AG04449 (cell line): Measurements from ENCODE around the gene ABLIM1.

ENCODE experiments used
- CTCF ChIA-PET: fragments of 350-600 bp; formaldehyde crosslinking; extraction: SDS; loops from one replicate; lab custom pipeline; 2021; ENCODE audit warnings: antibody characterized with exemption; lab: Yijun Ruan, JAX
- POLR2A ChIA-PET: fragments of 400-600, 350-600 bp; formaldehyde crosslinking; extraction: SDS; loops from one replicate; lab custom pipeline; 2020; ENCODE audit warnings: antibody characterized with exemption, inconsistent platforms; lab: Yijun Ruan, JAX
- DNase-seq: peaks from one replicate; pipeline ENCODE4 v3.0.0-alpha.2; 2010; ENCODE audit warnings: low read depth, low spot score
- H3K4me3 ChIP-seq: 2 replicates; pipeline ENCODE4 v1.5.1; 2011; ENCODE audit warnings: low read depth, mild to moderate bottlenecking, control low read depth, low read length
- CTCF ChIP-seq: IDR thresholded peaks from one replicate; pipeline ENCODE4 v1.5.1; 2011; ENCODE audit warnings: mild to moderate bottlenecking, moderate library complexity, low read length, control low read depth, inconsistent platforms; ENCODE audit not compliant: insufficient read depth; ENCODE audit errors: missing control alignments

Gene ABLIM1

DNA sequence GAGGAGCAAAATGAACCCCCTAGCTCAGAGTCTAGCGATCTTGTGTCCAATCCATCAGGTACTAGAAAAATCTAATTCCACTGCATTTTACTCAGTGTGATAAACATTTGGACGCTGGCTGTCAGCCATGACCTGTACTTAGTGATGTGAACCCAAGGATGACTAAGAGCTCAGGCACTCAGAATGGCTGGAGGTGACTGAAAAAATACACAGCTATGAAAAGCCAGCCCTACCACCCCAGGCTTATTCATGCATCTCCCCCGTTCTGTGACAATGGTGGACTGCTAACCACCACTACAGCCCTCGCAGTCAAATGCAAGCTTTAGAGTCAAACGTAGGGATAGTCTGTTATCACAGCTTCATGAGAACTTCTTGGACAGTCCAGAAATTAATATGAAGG lies 268.6 kb downstream of the ABLIM1 start:
- POLR2A ChIA-PET: no interaction called here
- CTCF ChIA-PET: interaction anchor here (1.3 kb wide), 1 partner anchor 86 kb away, joined by 3 read pairs; no protein-coding TSS in a partner anchor
- no peak for TF ChIP-seq CTCF
- no peak for DNase-seq
- H3K4me3 ChIP-seq: no peak overlapping the region

DNA sequence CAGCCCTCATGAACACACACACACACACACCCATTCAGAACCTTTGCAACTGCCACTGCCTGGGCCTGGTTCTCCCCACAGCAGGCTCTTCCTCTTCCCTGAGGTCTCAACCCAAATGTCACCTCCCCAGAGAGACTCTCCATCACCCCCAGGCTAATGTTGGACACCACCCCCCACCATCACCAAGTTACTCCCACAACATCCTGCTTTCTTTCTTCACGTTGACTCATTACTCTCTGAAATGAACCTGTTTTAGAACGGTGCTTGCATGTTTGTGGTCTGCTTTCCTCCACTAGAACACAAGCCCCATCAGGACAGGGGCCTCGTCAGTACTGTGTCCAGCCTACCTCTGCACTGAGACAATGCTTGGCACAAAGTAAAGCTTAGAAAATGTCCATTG lies 269.8 kb downstream of the ABLIM1 start:
- no peak for DNase-seq
- POLR2A ChIA-PET: no interaction called here
- H3K4me3 ChIP-seq: no peak overlapping the region
- CTCF ChIA-PET: interaction anchor here (1.3 kb wide), 1 partner anchor 84 kb away, joined by 3 read pairs; no protein-coding TSS in a partner anchor
- TF ChIP-seq CTCF: no peak

GRCh38 chr10:114387784-114388183 lies 270.3 kb downstream of the ABLIM1 start:
- H3K4me3 ChIP-seq: no peak overlapping the region
- CTCF ChIA-PET: no interaction called here
- TF ChIP-seq CTCF: no peak
- DNase-seq: no peak
- POLR2A ChIA-PET: no interaction called here

GRCh38 chr10:114386452-114386851 lies 271.6 kb downstream of the ABLIM1 start:
- no peak for TF ChIP-seq CTCF
- no peak for DNase-seq
- POLR2A ChIA-PET: no interaction called here
- H3K4me3 ChIP-seq: no peak overlapping the region
- CTCF ChIA-PET: no interaction called here

DNA sequence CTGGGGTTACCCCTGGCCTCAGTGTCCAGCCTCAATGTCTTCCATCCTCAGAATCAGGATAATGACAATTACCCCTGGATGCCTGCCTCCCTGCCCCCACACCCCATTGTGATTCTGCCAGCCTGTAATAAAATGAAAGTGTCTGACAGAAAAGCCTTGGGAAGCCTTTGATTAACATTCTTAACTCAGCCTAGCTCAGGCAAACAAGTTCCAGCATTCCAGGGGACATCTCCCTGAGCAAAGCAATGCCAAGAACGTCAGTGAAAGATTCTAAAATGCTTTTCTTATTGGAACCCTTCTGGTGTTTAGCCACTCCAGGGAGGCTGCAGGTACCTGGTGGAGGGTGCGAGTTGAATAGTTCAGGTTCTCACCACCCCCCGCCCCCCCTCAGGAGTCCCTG lies 272.5 kb downstream of the ABLIM1 start:
- ChIA-PET CTCF (interaction anchor here (0.9 kb wide), 1 partner anchor 81 kb away, joined by 4 read pairs; no protein-coding TSS in a partner anchor), POLR2A (no interaction called here)

GRCh38 chr10:114384601-114385000 lies 273.5 kb downstream of the ABLIM1 start:
- no peak for TF ChIP-seq CTCF
- H3K4me3 ChIP-seq: no peak overlapping the region
- no peak for DNase-seq
- ChIA-PET CTCF (no interaction called here), POLR2A (no interaction called here)

More for the DNA sequence above, 272.5 kb downstream of the ABLIM1 start:
- no peak for DNase-seq
- no peak overlapping the region for H3K4me3 ChIP-seq
- no peak for TF ChIP-seq CTCF
